ENCODE data around the gene NOS1AP.

NOS1AP gene

DNA sequence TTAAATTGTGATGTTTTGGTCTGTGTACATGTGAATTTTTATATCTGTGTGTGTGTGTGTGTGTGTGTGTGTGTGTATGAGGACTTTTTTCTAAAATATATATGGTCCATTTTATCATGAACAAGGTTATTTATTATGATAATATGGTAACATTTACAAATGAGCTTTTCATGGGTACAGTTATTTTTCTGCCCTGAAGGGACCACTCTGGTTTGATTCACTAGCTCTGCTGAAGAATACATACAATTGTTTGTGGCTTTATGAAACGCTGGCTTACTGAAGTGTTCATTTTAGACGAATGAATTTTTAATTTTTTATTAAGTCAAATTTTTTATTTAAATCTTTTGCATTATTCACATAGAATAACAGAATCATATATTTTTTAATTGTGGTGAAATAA is 235.2 kb downstream of the NOS1AP start:
- no peak for DNase-seq

DNA sequence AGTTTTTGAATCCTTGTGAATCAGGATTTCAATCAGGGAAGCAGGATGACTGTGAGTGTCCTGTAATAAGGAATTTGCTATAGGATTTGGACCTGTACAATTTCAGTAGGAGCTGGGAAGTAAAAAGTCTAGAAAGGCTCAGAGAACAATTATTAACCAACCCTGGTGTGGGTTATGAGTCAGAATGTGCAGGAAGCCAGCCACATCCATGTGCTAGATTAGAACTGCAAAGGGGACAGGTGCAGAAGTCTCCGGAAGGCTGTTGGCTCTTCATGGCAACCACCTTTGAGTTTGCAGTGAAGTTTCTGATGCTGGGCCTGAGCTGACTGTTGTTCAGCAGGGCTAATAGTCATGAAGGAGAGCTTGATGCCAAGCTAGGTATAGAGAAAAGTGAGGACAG is 236.5 kb downstream of the NOS1AP start:
- no peak for DNase-seq

DNA sequence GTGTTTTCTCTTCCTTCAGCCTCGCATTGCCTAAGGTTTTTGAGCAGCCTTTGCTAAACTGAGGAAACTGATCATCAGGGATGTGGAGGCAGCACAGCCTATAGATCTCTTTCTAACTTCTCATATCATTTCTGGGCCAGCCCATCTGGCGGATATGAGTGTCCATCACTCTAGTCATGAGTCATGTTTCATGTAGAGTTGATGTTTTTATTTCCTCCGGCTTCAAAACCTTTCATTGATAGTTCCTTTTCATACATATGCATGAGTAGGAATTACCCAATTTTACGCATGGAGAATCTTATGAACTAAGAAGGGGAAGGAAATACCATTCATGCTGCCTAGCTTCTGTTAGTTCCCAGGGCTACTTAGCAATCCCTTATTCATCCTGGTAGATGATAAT is 240.8 kb downstream of the NOS1AP start:
- DNase-seq, result no peak

DNA sequence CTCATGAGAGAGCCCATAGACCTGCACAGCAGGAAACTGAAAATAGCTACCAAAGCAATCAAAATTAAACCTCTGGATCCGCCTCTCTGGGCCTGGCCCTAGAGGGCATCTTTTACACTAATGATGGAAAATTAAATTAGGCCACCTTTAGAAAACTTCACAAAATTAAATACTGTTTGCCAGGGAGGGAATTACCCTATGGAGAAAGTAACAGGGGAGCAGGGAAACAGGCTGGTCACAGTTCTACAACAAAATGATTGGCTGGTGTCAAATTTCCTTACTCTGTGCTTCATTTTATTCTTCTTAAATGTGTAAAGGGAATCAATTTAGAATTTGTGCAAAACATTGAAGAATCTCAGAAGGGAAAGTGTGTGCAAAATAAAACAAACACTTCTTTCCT is 244.7 kb downstream of the NOS1AP start:
- DNase-seq, result no peak

DNA sequence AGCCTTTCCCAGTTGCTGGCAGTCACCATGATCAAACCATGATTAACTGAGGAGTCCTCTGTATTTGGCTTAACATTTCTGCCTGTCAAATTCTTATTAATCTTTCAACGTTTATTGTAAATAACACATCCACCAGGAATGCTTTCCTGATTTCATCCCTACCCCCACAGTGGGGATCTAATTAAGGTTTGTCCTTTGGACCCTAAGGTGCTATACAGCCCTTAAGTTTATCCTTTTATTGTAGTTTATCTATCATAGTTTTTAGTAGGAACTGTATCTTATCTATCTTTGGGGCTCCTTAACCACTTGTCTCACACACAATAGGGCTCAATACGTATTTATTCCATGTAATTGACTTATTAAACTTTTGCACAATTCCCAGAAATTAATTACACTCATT is 246.2 kb downstream of the NOS1AP start:
- DNase-seq, result no peak

DNA sequence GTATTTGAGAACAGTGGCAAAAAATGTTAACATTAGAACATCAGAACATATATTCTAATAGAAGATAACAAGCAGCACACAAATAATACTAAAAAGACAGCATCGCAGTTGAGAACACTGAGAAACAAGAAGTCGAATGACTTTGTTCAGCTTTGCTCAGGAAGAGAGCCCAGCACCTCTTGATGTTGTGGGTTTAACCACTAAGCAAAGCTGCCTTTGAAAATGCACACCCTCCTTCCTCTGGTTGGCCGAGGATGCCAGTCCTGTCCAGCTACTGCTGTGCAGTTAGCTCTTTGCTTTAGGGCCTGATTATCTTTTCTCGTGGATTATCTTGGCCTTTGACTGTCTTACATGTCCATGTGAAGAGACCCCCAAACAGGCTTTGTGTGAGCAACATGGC is 246.7 kb downstream of the NOS1AP start:
- no peak for DNase-seq

DNA sequence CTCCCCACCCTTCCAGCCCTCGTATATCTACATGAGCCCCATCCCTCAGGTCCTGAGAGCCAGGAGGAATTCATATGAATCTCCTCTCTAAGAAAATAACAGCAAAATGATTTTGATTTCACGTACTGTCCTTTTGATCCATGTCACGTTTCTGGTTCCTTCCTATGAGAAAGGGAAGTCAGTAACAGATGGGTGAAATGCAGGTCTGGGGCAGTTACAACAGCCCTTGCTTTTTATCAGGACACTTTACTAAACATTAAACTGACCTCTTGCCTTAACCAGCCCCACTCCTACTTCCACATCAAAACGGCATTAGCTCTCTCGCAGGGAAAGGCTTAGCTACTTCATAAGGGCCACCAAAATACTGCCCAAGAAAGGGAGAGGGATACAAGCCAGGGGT is 248.1 kb downstream of the NOS1AP start:
- DNase-seq, result no peak

DNA sequence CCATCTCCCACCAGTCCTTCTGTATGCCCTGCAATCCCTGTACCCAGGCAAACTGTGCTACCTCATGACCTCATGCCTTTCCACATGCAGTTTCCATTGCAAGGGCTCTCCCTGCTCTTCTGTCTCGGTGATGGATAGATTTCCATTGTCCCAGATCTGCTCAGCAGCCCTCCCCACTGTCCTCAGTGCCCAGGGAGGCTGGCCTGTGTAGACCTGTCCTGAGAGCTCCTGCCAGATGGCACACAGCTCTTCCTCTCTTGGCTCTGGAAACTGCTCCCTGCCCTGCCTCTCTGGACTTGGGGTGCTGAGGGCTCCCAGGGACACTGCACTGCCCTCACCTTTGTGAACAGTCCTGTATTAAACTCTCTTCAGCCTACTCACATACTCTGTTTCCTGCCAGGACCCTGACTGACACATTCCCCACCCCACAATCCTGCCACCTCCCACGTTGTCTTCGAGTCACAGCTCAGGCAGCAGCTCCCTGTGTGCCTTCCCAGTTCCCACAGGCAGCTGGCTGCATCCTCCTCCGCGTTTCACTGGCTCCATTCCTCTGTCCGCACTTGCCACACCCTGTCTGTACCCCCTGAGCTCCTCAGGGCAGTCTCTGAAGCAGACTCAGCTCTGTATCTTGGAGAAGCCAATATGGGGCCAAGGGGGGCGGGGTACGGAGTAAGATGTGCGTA is 250.1 kb downstream of the NOS1AP start:
- DNase-seq, result no peak

DNA sequence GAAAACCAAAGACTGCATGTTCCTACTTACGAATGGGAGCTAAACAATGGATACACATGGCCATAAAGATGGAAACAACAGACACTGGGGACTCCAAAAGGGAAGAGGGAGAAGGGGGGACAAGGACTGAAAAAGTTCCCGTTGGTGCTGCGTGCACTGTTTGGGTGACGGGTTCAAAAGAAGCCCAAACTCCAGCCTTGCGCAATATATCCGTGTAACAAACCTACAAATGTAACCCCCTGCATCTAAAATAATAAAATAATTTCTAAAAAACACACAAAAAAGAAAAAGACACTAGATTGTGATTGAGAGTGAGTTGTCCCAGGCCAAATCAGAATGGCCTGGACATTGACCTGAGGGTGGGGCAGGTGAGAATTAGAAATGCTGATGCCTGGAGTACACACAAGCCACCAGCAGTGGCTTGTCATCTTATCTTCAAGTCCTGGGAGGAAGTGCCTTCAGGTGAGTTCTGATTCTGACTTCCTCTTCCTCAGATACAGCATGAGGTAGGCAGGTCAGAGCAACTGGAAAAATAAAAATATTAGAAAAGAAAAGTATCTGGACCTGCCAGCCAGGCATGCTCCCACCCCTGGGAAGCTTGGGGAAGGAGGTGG is 252.4 kb downstream of the NOS1AP start:
- no peak for DNase-seq

DNA sequence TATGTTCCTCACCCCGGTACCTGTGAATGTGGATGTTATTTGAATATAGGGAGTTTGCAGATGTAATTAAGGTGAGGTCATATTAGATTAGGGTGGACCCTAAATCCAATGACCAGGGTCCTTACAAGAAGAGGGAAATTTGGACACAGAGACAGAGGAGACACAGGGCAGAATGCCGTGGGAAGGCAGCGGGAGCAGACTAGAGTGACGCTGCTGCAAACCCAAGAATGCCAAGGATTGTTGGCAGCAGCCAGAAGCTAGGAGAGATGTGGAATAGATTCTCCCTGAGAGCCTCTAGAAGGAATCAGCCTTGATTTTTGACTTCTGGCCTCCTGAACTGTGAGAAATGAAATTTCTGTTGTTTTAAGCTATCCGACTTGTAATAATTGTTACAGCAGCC is 253.5 kb downstream of the NOS1AP start:
- DNase-seq, result no peak

DNA sequence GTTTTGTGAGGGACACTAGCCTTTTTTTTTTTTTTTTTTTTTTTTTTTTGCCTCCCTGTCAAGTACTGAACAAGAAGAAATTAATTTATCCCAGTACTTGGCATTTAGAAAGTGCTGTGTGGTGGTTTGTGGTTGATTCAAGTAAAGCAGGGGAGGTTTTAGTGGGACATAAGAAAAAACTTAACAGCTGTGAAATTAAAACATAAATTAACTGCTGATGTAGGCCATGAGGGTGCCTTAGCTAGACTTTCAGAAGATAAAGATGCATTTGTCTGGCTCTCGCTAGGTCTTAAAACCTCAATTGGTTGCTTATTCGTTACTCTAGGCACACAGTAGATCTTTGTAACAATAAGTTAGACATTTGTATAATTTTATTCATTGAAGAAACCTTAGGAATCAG is 254.9 kb downstream of the NOS1AP start:
- no peak for DNase-seq

DNA sequence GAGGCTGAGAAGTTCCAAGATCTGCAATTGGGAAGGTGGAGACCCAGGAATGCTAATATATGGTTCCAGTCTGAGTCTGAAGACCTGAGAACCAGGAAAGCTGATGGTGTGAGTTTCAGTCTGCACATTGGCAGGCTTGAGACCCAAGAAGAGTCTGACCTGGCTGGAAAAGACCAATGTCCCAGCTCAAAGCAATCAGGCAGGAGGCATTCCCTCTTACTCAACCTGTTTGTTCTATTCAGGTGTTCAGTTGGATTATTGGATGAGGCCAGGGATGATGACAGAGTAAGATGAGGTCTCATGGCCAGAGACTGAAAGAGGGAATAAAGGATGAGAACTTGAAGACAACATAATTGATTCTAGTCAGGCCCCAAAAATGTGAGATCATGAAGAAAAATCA is 257.1 kb downstream of the NOS1AP start:
- DNase-seq, result no peak

DNA sequence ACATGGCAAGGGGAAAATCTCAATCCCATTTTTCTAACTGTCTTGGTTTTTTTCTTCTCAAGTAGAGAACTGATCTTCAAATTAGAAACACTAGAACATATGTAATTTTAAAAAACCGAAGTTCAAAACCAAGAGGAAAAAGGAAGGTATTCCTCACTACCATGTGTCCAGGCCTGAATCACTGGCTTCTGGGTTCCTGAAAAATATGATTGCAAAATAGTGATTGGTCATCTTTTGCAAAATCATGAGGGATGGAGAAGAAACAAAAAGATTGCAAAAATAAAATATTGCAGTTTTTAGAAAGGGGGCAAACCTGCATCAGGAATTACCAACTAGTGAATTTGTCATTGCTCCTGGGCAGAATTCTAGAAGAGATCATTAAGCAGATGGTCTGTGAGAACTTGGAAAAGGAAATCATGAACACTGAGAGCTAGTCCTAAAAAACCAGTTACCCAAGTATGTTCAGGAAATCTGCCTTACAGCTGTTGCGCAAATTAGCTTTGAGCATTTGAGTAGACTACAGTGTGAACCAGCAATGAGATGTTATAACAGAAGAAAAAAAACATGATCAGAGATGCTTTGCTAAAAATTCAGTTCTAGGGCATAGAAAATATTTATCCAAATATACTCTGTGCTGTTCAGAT is 257.8 kb downstream of the NOS1AP start:
- DNase-seq, result no peak

DNA sequence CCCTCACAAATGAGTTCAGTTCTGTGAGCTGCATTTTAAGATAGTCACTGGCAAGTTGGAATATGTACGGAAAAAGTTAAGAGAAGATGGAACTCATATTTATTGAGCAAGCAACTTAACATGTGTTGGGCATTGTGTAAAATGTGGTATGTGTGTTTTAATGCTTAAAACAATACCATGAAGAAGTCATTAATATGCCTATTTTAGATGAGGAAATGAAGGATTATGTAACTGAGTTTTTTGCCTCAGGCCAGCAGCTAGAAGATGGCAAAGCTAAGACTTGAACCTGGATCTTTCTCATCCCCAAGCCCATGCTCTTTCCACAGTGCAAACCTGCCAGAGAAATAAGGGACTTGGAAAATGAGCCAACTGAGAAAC is 258.3 kb downstream of the NOS1AP start:
- DNase-seq, result no peak

DNA sequence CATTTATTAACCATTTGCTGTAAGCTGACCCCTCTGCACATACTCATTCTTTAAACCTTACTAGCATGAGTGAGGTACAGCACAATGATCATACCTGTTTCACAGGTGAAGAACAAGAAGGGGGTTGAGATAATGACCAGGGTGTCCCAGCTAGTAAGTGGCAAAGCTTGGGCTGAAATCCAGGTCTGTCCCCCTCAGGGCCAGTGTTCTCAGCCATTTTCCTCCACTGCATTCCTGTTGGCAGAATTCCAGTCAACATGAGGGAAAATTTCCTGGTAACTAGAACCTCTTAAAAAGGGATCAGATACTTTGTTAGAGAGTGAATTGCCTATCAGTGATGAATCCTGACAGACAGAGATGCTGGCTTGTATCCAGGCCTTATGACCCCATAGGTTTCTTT is 259.0 kb downstream of the NOS1AP start:
- no peak for DNase-seq

DNA sequence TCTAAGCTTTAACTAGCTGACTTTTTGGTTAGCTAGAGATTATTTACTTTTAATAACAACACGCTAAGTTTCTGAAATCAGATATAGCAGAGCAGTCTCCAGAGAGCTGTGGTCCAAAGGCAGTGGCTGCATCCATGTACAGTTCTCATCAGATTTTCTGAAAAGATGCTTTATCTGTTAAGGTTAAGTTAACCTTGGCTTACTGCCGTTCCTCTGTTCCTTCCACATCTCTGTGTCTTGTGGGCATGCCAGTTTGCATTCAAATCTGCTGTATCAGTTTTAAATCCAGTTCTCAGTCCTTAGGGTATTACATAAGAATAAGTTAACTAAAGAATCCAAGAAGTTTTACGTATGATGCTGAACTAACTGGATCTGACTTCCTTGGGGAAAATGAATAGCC is 260.3 kb downstream of the NOS1AP start:
- DNase-seq, result no peak

DNA sequence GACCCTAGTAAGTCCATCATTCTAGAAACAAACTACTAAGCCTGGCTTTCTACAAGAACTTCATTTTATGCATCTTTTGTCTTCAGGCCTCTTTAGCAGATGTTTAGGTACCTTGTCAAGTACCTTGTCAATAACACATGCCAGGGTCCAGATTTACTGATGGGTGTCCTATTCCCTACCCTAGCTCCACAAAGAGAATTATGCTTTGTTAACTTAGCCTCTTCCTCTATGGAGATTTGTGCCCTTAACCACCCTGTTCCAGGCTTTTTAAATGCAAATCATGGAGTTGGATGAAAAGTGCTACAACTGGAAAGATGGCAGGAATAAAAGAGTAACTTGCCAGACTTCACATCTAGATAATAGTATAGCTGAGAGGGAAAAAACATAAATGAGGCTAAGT is 264.5 kb downstream of the NOS1AP start:
- DNase-seq, result no peak

DNA sequence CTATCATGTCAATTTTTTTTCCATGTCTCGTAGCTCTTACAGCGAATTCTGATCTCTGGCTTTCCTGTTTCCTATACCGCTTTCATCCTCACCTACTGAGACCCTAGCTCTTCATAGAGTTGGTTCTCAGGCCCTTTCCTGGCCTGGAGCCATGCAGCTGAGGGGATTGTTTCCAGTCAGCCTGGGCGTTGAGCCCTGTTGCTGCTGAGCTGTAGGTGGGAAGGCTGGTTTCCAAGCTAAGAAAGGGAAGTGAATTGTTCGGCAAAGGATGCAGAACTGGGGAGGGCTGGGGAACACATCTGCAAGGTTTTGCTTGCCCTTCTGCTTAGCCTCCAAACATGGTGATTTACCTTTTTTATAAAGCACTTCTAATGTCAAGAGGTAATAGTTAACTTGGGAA is 265.6 kb downstream of the NOS1AP start:
- DNase-seq, result no peak

DNA sequence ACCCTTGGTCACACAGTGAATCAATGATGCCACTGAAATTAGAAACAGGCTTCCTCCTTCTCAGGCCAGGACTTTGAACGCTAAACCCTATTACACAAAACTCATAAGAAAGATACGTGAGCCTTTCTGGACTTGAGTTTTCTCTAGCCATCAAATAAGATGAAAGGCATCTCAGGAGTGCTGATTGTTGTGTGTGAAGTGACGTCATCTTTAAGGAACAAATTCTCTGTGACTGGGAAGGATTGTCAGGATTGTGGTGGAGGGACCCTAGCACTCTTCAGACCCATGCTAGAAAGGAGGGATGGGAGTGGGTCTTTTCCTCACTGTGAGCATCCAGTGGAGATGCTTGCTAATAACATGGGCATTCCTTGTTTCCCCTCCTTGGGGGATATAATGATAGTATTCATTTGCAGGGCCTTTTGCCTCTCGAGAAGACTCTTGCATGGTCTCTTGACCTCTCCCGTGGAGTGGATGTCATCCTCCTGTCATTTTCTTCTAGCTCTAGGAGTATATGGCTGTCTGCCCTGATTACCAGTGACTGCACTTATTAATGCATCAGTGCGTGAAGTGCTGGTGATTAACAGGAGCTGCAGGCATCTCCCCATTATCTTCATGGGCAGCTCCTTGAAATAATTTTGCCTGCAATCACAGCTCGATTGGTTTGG is 267.3 kb downstream of the NOS1AP start:
- no peak for DNase-seq

DNA sequence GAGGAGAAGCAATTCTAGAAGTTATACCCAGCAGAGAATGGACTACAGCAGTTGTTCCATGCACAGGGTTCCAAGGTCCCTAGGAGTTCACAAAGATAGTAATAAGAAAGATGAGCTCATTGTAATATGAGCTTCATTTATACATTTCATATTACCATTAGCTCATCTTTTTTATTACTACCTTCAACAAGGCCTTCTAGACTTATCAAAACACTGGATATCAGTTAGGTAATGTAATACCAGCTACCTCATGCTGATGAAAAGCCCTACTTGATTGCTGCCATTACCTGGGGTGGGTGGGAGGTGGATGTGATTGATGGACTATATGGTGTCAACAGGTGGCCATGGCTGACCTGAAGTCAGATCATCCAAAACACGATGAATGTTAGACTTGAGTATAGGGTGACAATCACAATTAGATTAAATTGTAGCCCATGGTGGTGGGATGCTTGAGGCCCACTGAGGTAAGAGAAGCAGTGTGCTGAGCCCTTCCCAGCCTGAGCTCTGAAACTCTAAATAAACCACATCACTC is 273.0 kb downstream of the NOS1AP start:
- no peak for DNase-seq

DNA sequence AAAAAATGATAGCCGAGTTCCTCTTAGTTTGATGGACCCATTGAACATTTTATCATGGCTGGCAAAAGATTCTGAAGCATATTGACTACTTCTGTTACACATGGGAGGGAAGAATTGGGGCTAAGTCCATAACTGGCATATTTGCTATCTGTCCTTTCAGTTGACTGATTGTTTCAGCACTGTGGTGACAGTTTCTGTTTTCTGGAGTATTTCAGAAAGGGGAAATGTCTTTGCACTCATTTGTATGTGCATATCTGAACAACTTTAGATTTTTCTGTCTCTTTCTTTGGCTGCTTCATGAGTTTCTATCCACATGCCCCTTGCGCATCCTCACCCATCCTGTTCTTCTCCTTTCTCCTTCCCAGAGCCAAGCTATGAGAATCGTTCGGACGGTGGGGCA is 274.0 kb downstream of the NOS1AP start:
- DNase-seq, result no peak

DNA sequence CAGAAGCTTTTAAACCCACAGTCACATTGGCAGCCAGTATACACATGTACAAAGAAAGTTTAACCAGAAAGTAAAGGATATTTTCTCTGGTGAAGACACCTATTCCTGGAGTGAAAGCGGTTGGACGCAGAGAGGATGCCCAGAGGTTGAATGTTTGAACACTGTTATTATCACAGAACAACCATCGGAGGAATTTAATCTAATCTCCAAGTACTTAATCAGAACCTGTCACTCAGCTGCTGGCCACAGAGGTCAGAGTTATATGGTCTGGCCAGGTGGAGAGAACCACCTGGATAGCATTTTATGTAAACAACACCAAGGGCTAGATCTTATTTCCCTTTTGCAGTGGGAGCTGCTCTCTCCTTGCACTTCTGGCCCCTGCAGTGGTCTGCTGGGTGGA is 277.8 kb downstream of the NOS1AP start:
- DNase-seq, result no peak

DNA sequence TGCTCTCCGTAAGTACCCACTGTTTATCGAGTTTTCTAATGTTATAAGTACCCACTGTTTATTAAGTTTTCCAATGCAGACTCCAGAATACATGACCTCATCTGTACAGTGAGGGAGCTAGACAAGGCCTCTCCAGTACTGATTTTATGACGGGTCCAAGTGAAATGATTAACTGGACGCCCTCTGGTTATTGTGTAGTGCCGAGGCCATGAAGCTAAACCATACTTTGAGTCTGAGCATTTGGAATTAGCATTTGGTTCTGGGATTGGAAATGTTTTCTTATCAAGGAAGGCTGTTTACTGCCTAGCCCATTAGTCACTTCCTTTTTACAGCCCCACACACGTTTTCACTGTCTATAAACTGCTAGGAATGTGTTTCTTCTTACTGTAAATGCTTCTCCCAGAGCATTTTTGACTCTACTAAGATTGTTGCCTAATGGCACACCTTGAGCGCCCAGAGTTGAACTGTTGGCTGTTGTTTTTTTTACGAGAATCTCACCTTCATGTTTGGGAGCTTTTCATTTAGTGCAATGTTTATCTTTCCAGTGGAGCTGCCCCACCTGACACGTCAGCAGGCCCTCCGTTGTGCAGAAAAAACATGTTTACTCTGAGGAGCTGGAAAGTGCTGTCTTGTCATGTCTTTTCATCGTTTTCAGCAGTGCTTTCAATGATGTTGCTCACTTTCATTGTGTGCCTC is 280.3 kb downstream of the NOS1AP start:
- no peak for DNase-seq
